Measurements from ENCODE around the gene IER3. TPM values are rescaled to one million over a fixed set of nuclear protein-coding genes. Genes with fewer than 3 reads are reported as not detected.

IER3 gene
- total RNA-seq, 1 experiment from 2014 or later = 82.4 TPM

DNA sequence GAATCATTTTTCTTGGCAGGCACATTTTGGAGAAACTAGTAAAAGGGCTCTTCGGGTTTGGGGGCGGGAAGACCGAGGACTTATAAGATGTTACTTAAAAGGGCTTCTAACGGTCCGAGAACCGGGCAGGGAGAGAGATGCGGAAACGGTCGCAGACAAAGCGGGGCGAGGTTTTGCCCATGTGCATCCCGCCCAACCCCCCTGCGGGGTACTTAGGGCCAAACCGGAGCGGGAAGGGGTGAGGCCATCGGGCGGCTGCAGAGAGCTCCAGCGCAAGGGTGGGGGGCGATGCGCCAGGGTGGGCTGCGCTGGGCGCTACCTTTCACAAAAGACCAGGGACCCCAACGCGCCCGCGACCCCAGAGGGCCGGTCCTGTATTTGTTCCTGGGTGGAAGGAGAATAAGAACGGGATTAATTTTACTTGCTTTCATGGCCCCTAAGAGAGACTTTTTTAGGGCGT lies 23.6 kb downstream of the IER3 start (continued):
- TF ChIP-seq GTF2I (CRISPR knock-in tag; conservative IDR thresholded peaks at IDR 0.05) (no peak), ELF4 (CRISPR knock-in tag; IDR thresholded peaks at IDR 0.05; ENCODE audit: low read depth) (no peak), ATF1 (CRISPR knock-in tag; IDR thresholded peaks at IDR 0.05) (no peak), ZNF396 (CRISPR knock-in tag; IDR thresholded peaks at IDR 0.05; ENCODE audit: borderline replicate concordance) (no peak)
- TF ChIP-seq, protein P1, sequence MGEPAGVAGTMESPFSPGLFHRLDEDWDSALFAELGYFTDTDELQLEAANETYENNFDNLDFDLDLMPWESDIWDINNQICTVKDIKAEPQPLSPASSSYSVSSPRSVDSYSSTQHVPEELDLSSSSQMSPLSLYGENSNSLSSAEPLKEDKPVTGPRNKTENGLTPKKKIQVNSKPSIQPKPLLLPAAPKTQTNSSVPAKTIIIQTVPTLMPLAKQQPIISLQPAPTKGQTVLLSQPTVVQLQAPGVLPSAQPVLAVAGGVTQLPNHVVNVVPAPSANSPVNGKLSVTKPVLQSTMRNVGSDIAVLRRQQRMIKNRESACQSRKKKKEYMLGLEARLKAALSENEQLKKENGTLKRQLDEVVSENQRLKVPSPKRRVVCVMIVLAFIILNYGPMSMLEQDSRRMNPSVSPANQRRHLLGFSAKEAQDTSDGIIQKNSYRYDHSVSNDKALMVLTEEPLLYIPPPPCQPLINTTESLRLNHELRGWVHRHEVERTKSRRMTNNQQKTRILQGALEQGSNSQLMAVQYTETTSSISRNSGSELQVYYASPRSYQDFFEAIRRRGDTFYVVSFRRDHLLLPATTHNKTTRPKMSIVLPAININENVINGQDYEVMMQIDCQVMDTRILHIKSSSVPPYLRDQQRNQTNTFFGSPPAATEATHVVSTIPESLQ (CRISPR knock-in tag; IDR thresholded peaks at IDR 0.05) = no peak

DNA sequence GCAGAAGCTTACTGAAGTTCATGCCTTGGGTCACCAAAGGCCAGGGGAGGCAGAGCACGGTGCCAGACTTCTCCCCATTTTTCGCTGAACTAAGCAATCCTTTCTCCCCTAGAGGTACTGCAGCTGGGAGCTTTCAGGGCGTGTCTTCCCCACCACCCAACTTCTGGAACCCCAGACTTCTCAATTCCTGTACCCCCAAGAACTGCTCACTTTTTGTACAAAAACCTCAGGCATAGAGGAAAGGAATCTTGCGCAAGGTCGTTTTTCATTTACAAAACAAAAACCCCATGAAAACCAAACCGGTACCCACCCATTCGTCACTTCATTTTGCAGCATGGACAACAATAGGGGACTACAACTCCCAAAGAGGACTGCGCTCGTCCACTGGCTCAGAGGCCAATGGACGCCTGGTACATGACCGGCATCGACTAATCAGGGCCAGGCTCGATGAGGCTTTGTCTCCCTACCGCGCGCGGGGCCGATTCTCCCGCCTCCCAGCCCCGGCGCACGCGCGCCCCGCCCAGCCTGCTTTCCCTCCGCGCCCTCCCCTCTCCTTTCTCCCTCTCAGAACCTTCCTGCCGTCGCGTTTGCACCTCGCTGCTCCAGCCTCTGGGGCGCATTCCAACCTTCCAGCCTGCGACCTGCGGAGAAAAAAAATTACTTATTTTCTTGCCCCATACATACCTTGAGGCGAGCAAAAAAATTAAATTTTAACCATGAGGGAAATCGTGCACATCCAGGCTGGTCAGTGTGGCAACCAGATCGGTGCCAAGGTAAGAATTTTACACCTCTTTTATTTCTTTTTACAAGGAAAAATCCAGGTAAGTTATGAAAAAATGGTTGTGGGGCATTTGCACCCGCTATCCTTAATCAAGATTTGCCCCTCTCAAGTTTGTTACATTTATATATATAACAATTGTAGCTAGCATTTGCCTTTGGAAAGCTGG lies 24.3 kb downstream of the IER3 start, which contains the start of gene TUBB:
Gene TUBB (plus strand): TSS at position 562 of the 947 bp plus-strand sequence. CDS start 155 bp downstream, at position 717.
- peak; percentile 97 for DNase-seq (ENCODE audit: low spot score)
- ChIA-PET POLR2A (interaction anchor here (0.6 to 1.9 kb wide), 6 partner anchors 17 to 105 kb away, joined by 3 to 8 read pairs (median 4); partner anchors contain the start of gene DHX16), CTCF (interaction anchor here (1.0 to 6.0 kb wide), 7 partner anchors 11 to 254 kb away, joined by 3 to 54 read pairs (median 10); partner anchors contain the start of gene DHX16)
- Mint-ChIP-seq H3K36me3 (peaks cover 52% of the 10 kb centered on the region), H3K27me3 (ENCODE audit: low read depth) (no peaks in the 10 kb centered on the region), H3K4me3 (peak within 1 kb of the TSS; percentile 99), H3K9me3 (no peaks in the 10 kb centered on the region), H3K4me1 (peaks cover 54% of the 10 kb centered on the region), H3K27ac (peak within 1 kb of the TSS; percentile 100)
- peak; percentile 73 for ATAC-seq
- TF ChIP-seq, protein P2, sequence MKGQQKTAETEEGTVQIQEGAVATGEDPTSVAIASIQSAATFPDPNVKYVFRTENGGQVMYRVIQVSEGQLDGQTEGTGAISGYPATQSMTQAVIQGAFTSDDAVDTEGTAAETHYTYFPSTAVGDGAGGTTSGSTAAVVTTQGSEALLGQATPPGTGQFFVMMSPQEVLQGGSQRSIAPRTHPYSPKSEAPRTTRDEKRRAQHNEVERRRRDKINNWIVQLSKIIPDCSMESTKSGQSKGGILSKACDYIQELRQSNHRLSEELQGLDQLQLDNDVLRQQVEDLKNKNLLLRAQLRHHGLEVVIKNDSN (CRISPR knock-in tag; IDR thresholded peaks at IDR 0.05) = peak; percentile 61; the same call in 1 of the 2 replicates
- TF ChIP-seq, protein P3, sequence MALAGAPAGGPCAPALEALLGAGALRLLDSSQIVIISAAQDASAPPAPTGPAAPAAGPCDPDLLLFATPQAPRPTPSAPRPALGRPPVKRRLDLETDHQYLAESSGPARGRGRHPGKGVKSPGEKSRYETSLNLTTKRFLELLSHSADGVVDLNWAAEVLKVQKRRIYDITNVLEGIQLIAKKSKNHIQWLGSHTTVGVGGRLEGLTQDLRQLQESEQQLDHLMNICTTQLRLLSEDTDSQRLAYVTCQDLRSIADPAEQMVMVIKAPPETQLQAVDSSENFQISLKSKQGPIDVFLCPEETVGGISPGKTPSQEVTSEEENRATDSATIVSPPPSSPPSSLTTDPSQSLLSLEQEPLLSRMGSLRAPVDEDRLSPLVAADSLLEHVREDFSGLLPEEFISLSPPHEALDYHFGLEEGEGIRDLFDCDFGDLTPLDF (CRISPR knock-in tag; IDR thresholded peaks at IDR 0.05) = no peak
- no peak for TF ChIP-seq TP53 (CRISPR knock-in tag; IDR thresholded peaks at IDR 0.05)
- TF ChIP-seq ZNF232 (CRISPR knock-in tag; IDR thresholded peaks at IDR 0.05) = no peak
- TF ChIP-seq, protein P4, sequence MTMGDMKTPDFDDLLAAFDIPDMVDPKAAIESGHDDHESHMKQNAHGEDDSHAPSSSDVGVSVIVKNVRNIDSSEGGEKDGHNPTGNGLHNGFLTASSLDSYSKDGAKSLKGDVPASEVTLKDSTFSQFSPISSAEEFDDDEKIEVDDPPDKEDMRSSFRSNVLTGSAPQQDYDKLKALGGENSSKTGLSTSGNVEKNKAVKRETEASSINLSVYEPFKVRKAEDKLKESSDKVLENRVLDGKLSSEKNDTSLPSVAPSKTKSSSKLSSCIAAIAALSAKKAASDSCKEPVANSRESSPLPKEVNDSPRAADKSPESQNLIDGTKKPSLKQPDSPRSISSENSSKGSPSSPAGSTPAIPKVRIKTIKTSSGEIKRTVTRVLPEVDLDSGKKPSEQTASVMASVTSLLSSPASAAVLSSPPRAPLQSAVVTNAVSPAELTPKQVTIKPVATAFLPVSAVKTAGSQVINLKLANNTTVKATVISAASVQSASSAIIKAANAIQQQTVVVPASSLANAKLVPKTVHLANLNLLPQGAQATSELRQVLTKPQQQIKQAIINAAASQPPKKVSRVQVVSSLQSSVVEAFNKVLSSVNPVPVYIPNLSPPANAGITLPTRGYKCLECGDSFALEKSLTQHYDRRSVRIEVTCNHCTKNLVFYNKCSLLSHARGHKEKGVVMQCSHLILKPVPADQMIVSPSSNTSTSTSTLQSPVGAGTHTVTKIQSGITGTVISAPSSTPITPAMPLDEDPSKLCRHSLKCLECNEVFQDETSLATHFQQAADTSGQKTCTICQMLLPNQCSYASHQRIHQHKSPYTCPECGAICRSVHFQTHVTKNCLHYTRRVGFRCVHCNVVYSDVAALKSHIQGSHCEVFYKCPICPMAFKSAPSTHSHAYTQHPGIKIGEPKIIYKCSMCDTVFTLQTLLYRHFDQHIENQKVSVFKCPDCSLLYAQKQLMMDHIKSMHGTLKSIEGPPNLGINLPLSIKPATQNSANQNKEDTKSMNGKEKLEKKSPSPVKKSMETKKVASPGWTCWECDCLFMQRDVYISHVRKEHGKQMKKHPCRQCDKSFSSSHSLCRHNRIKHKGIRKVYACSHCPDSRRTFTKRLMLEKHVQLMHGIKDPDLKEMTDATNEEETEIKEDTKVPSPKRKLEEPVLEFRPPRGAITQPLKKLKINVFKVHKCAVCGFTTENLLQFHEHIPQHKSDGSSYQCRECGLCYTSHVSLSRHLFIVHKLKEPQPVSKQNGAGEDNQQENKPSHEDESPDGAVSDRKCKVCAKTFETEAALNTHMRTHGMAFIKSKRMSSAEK (CRISPR knock-in tag; IDR thresholded peaks at IDR 0.05; ENCODE audit: borderline replicate concordance) = no peak
- peak; percentile 71; the same call in 1 of the 2 replicates for TF ChIP-seq TEAD1 (CRISPR knock-in tag; IDR thresholded peaks at IDR 0.05)
- no peak for TF ChIP-seq IRF1 (CRISPR knock-in tag; IDR thresholded peaks at IDR 0.05)
- TF ChIP-seq MAX (CRISPR knock-in tag; IDR thresholded peaks at IDR 0.05) = peak; percentile 24; the same call in 1 of the 2 replicates
- no peak for TF ChIP-seq ZMAT4 (CRISPR knock-in tag; IDR thresholded peaks at IDR 0.05)
- no peak for TF ChIP-seq NR3C1 (CRISPR knock-in tag; conservative IDR thresholded peaks at IDR 0.05; ENCODE audit: low read depth)
- TF ChIP-seq ELF4 (CRISPR knock-in tag; IDR thresholded peaks at IDR 0.05; ENCODE audit: low read depth) = no peak
- no peak for TF ChIP-seq ATF1 (CRISPR knock-in tag; IDR thresholded peaks at IDR 0.05)
- TF ChIP-seq ZNF396 (CRISPR knock-in tag; IDR thresholded peaks at IDR 0.05; ENCODE audit: borderline replicate concordance) = no peak
- TF ChIP-seq NFE2L1 (CRISPR knock-in tag; IDR thresholded peaks at IDR 0.05) = peak; percentile 47; the same call in 1 of the 2 replicates
- TF ChIP-seq RELA (CRISPR knock-in tag; IDR thresholded peaks at IDR 0.05; ENCODE audit: borderline replicate concordance) = no peak
- no peak for TF ChIP-seq ZNF219 (CRISPR knock-in tag; IDR thresholded peaks at IDR 0.05; ENCODE audit: borderline replicate concordance)
- TF ChIP-seq SMAD4 (CRISPR knock-in tag; IDR thresholded peaks at IDR 0.05) = no peak
- no peak for TF ChIP-seq ATF3 (CRISPR knock-in tag; conservative IDR thresholded peaks at IDR 0.05)
- no peak for TF ChIP-seq SOX15 (CRISPR knock-in tag; IDR thresholded peaks at IDR 0.05)
- TF ChIP-seq ZNF263 (CRISPR knock-in tag; IDR thresholded peaks at IDR 0.05; ENCODE audit: low read depth) = no peak

Measured in WTC11 (cell line).